CD14-positive monocyte (primary cell): ENCODE results near the gene TMEFF2. TPM values are rescaled to one million over a fixed set of nuclear protein-coding genes. Genes with fewer than 3 reads are reported as not detected.

ENCODE experiments used
- DNase-seq, 3 donors: peaks; one replicate each; pipeline ENCODE4 v3.0.0-alpha.2; 2011 to 2022
- H2AFZ ChIP-seq: 2 replicates; pipeline ENCODE4 v1.6.0; 2012; ENCODE audit warnings: mild to moderate bottlenecking, low read depth, low read length, inconsistent platforms; ENCODE audit not compliant: insufficient read depth, poor library complexity, severe bottlenecking
- H3K27ac ChIP-seq, 2 donors: 1 replicate in 1 of 2; 2 replicates in 1 of 2; pipeline ENCODE4 v1.5.1; 2012 to 2013; ENCODE audit warnings: low read length in 2 of 2, control low read depth in 1 of 2, inconsistent platforms in 1 of 2, low read depth in 1 of 2, mild to moderate bottlenecking in 1 of 2
- H3K27me3 ChIP-seq, 2 donors: one replicate each; pipeline versions ENCODE4 v1.6.0 to v1.6.1; 2011 to 2013; ENCODE audit warnings: low read length in 2 of 2; ENCODE audit not compliant: control insufficient read depth in 2 of 2, insufficient read depth in 2 of 2
- H3K36me3 ChIP-seq, 2 donors: replicated peaks in 1 of 2; 1 replicate in 1 of 2; 2 replicates in 1 of 2; pipeline versions ENCODE4 v1.5.1 to v1.6.1; 2012 to 2013; ENCODE audit warnings: low read length in 2 of 2, control low read depth in 1 of 2, inconsistent platforms in 1 of 2, mild to moderate bottlenecking in 1 of 2; ENCODE audit not compliant: insufficient read depth in 2 of 2, control insufficient read depth in 1 of 2
- H3K4me1 ChIP-seq, 2 donors: 1 replicate in 1 of 2; 2 replicates in 1 of 2; pipeline versions ENCODE4 v1.5.1 to v1.6.1; 2012 to 2013; ENCODE audit warnings: low read length in 2 of 2, control low read depth in 1 of 2, inconsistent platforms in 1 of 2, mild to moderate bottlenecking in 1 of 2, moderate library complexity in 1 of 2; ENCODE audit not compliant: insufficient read depth in 2 of 2, control insufficient read depth in 1 of 2
- H3K4me2 ChIP-seq: replicated peaks from 2 replicates; pipeline ENCODE3; 2012; ENCODE audit warnings: low read length, moderate library complexity, mild to moderate bottlenecking; ENCODE audit not compliant: poor library complexity, severe bottlenecking; ENCODE audit errors: extremely low read depth
- H3K4me3 ChIP-seq, 3 experiments: fragments of 200-600 bp in 1 of 3; sonication (generic) in 1 of 3; replicated peaks in 1 of 3; 1 replicate in 2 of 3; 2 replicates in 1 of 3; pipeline ENCODE4 v1.5.1; 2011 to 2013; ENCODE audit warnings: low read length in 3 of 3, mild to moderate bottlenecking in 3 of 3, control low read depth in 2 of 3, low read depth in 2 of 3, inconsistent platforms in 1 of 3, moderate library complexity in 1 of 3
- H3K79me2 ChIP-seq: 2 replicates; pipeline ENCODE4 v1.6.0; 2012; ENCODE audit warnings: mild to moderate bottlenecking, control low read depth, inconsistent platforms, low read length, moderate library complexity; ENCODE audit not compliant: insufficient read depth
- H3K9ac ChIP-seq: 2 replicates; pipeline ENCODE4 v1.6.0; 2017; ENCODE audit warnings: low read length, mild to moderate bottlenecking; ENCODE audit not compliant: insufficient read depth, poor library complexity, severe bottlenecking
- H3K9me3 ChIP-seq, 2 donors: replicated peaks in 1 of 2; 1 replicate in 1 of 2; 2 replicates in 1 of 2; pipeline versions ENCODE4 v1.5.1 to v1.6.1; 2012 to 2013; ENCODE audit warnings: low read length in 2 of 2, control low read depth in 1 of 2; ENCODE audit not compliant: control insufficient read depth in 1 of 2, insufficient read depth in 1 of 2
- H4K20me1 ChIP-seq: 2 replicates; pipeline ENCODE4 v1.6.0; 2012; ENCODE audit warnings: mild to moderate bottlenecking, low read length, control low read depth, moderate library complexity; ENCODE audit not compliant: insufficient read depth
- H3K27ac Mint-ChIP-seq, 7 donors: one replicate each; pipeline ENCODE4 v1.8.0; 2020; ENCODE audit warnings: mild to moderate bottlenecking in 7 of 7, mixed read lengths in 7 of 7, moderate library complexity in 6 of 7, inconsistent platforms in 2 of 7
- H3K27me3 Mint-ChIP-seq, 3 donors: one replicate each; pipeline ENCODE4 v1.8.0; 2021 to 2022; ENCODE audit warnings: low read depth in 3 of 3, mild to moderate bottlenecking in 3 of 3, mixed read lengths in 3 of 3, moderate library complexity in 3 of 3, inconsistent platforms in 1 of 3
- H3K36me3 Mint-ChIP-seq, 2 donors: one replicate each; pipeline ENCODE4 v1.8.0; 2020; ENCODE audit warnings: mixed read lengths in 2 of 2, inconsistent platforms in 1 of 2, mild to moderate bottlenecking in 1 of 2
- H3K4me1 Mint-ChIP-seq: one replicate; pipeline ENCODE4 v1.8.0; 2020; ENCODE audit warnings: mild to moderate bottlenecking, mixed read lengths
- H3K4me3 Mint-ChIP-seq, 2 donors: one replicate each; pipeline ENCODE4 v1.8.0; 2020; ENCODE audit warnings: mild to moderate bottlenecking in 2 of 2, mixed read lengths in 2 of 2, moderate library complexity in 1 of 2
- H3K9me3 Mint-ChIP-seq, 7 donors: one replicate each; pipeline ENCODE4 v1.8.0; 2020 to 2022; ENCODE audit warnings: mixed read lengths in 7 of 7, mild to moderate bottlenecking in 6 of 7, moderate library complexity in 6 of 7, inconsistent platforms in 2 of 7
- CTCF ChIP-seq: fragments of 200-600 bp; IDR thresholded peaks from one replicate; pipeline ENCODE4 v1.8.0; 2022; ENCODE audit warnings: antibody characterized with exemption, mild to moderate bottlenecking
- WGBS: methylation state at CpG from one replicate; pipeline ENCODE4 v1.1.5; 2013; ENCODE audit warnings: missing lambda C conversion rate; ENCODE audit not compliant: insufficient coverage; 5-methylcytosine and 5-hydroxymethylcytosine counted together
- intact Hi-C, 2 donors: fragments of 100-400 bp; cut with micrococcal nuclease; formaldehyde crosslinking; loops; one replicate each; pipeline versions ENCODE4 v1.15.0 to v1.15.1; 2023
- polyA plus RNA-seq, 3 donors: library from polyadenylated mRNA; depleted of rRNA in 1 of 3; unstranded in 2 of 3; stranded (reverse) in 1 of 3; fragments of 300-500 nt in 2 of 3; fragments of >200 nt in 1 of 3; fragmentation: Illumina TruSeq in 2 of 3; gene quantifications; 1 replicate in 2 of 3; 2 replicates in 1 of 3; pipeline ENCODE4 v1.2.3, GENCODE V29; 2012 to 2021

TMEFF2 gene
- polyA plus RNA-seq, 3 donors = not detected

- DNase-seq = no peak
- Histone ChIP-seq H3K4me2 (no peak overlapping the region), H2AFZ (no peak overlapping the region), H3K36me3 (no peaks in the 10 kb centered on the region), H3K27me3 (no peaks in the 10 kb centered on the region), H3K79me2 (no peaks in the 10 kb centered on the region), H3K9ac (no peak overlapping the region), H3K9me3 (no peaks in the 10 kb centered on the region), H3K4me3 (no peak overlapping the region), H3K27ac (no peak overlapping the region), H4K20me1 (no peaks in the 10 kb centered on the region), H3K4me1 (no peaks in the 10 kb centered on the region)
- Mint-ChIP-seq H3K27ac (no peak overlapping the region), H3K27me3 (no peaks in the 10 kb centered on the region), H3K36me3 (no peaks in the 10 kb centered on the region), H3K4me1 (no peaks in the 10 kb centered on the region), H3K4me3 (no peak overlapping the region), H3K9me3 (peaks cover 0 to 2% (median 0%) of the 10 kb centered on the region in 7 donors)
- intact Hi-C loops = no loop called here
- TF ChIP-seq CTCF = no peak
Observed at GRCh38 chr2:192099742-192100141, 95.0 kb downstream of the TMEFF2 start.

GRCh38 chr2:192098814-192099491 is 95.8 kb downstream of the TMEFF2 start:
- Mint-ChIP-seq H3K4me1 (no peaks in the 10 kb centered on the region), H3K36me3 (no peaks in the 10 kb centered on the region), H3K9me3 (peaks cover 0 to 2% (median 0%) of the 10 kb centered on the region in 7 donors), H3K27me3 (no peaks in the 10 kb centered on the region), H3K4me3 (no peak overlapping the region), H3K27ac (no peak overlapping the region)
- no peak overlapping the region for H2AFZ ChIP-seq
- H3K4me1 ChIP-seq = no peaks in the 10 kb centered on the region
- no peaks in the 10 kb centered on the region for H3K79me2 ChIP-seq
- H3K4me3 ChIP-seq = no peak overlapping the region
- H3K36me3 ChIP-seq = no peaks in the 10 kb centered on the region
- no peak overlapping the region for H3K4me2 ChIP-seq
- intact Hi-C loops = no loop called here
- H3K9me3 ChIP-seq = no peaks in the 10 kb centered on the region
- no peak for DNase-seq
- H3K27ac ChIP-seq = no peak overlapping the region
- no peak for TF ChIP-seq CTCF
- no peaks in the 10 kb centered on the region for H3K27me3 ChIP-seq
- no CpG with 5 or more reads among the region's 2 CpGs for WGBS
- no peaks in the 10 kb centered on the region for H4K20me1 ChIP-seq
- no peak overlapping the region for H3K9ac ChIP-seq
